ENCODE measurements around the gene ANTKMT. TPM values are rescaled to one million over a fixed set of nuclear protein-coding genes. Genes with fewer than 3 reads are reported as not detected.

The ANTKMT gene
- total and polyA plus RNA-seq, 2 of the 8 experiments (the other 6 are each of a cell fraction or from before 2014, with no cell fraction given), result 26.5 to 26.6 TPM

DNA sequence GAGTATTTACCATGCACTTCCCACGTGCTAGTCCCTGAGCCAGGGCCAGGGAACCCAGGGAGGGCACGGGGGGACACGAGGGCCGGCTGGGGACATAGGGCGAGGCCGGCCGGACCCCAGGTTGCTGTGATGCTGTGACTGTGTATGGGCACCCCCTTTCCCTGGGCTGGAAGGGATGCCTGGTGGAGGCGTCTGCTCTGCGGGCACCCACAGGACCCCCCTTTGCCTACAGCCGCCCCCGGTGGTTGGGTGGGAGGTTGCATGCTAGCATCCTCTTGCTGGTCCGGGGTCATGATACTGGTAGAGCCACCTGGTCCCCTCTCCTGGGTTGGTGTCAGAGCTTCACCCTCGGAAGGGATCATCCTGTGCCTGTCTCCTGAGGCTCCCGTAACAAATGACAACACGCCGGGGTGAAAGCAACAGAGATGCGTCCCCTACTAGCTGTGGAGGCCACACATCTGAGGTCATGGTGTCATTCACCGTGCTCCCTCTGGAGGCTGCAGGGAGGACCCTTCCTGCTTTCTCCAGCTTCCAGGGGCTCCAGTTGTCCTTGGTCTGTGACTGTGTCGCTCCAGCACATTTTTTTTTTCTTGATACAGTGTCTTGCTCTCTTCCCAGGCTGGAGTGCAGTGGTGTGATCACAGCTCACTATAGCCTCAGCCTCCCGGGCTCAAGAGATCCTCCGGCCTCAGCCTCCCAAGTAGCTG is 23.0 kb downstream of the ANTKMT start:
- Histone ChIP-seq H3K79me2 (ENCODE audit: control insufficient read depth in 1 of 2, insufficient read depth in 2 of 2, low read length in 2 of 2) (no peaks in the 10 kb centered on the region), H2BK120ac (replicated peaks; ENCODE audit: low read depth, low read length) (no peak overlapping the region), H3K18ac (ENCODE audit: extremely low read depth, low read length) (no peak overlapping the region), H4K91ac (replicated peaks; ENCODE audit: insufficient read length, low read length) (no peak overlapping the region), H2BK12ac (ENCODE audit: low read depth, low read length) (no peak overlapping the region), H3K56ac (replicated peaks; ENCODE audit: insufficient read length, low read depth, low read length) (no peak overlapping the region), H2BK5ac (ENCODE audit: low read depth, low read length) (no peak overlapping the region), H3K23ac (ENCODE audit: insufficient read length) (no peak overlapping the region), H3K79me1 (ENCODE audit: low read depth, low read length) (no peaks in the 10 kb centered on the region), H3K14ac (ENCODE audit: insufficient read length) (no peak overlapping the region), H3K4me2 (ENCODE audit: insufficient read depth in 1 of 2, low read depth in 2 of 2, low read length in 2 of 2) (no peak overlapping the region), H2AFZ (ENCODE audit: low read length) (no peak overlapping the region), H3K4me1 (replicated peaks in 1 of 4; ENCODE audit: control insufficient read depth in 3 of 4, insufficient read depth in 4 of 4, low read length in 3 of 4) (peaks cover 0 to 7% (median 4%) of the 10 kb centered on the region in 4 experiments; a peak in 5 of 7 replicates), H4K20me1 (replicated peaks in 1 of 2; ENCODE audit: control insufficient read depth in 1 of 2, insufficient read depth in 2 of 2, low read length in 2 of 2) (no peaks in the 10 kb centered on the region), H4K5ac (ENCODE audit: insufficient read length, low read depth, low read length) (no peak overlapping the region), H3K4me3 (ENCODE audit: extremely low read depth in 1 of 4, insufficient read depth in 2 of 4, low read depth in 3 of 4, low read length in 4 of 4) (no peak overlapping the region), H3K27ac (ENCODE audit: low read depth, low read length) (no peak overlapping the region), H2BK15ac (ENCODE audit: low read length) (no peak overlapping the region), H3K23me2 (ENCODE audit: low read depth, low read length) (peaks cover 7% of the 10 kb centered on the region; the same call in 1 of the 2 replicates), H3K9me3 (ENCODE audit: insufficient read depth in 2 of 2, low read depth in 1 of 2, low read length in 1 of 2) (no peaks in the 10 kb centered on the region), H4K8ac (ENCODE audit: extremely low read depth, insufficient read depth, low read length) (no peak overlapping the region), H2BK20ac (ENCODE audit: low read length) (no peak overlapping the region), H3K36me3 (ENCODE audit: control insufficient read depth in 2 of 4, insufficient read depth in 4 of 4, low read length in 3 of 4) (no peaks in the 10 kb centered on the region), H3K9ac (replicated peaks in 1 of 4; ENCODE audit: extremely low read depth in 1 of 4, low read depth in 3 of 4, low read length in 3 of 4) (no peak overlapping the region), H3K27me3 (replicated peaks in 1 of 4; ENCODE audit: control insufficient read depth in 3 of 4, extremely low read depth in 1 of 4, insufficient read depth in 3 of 4, low read length in 3 of 4) (no peaks in the 10 kb centered on the region), H3K4ac (replicated peaks; ENCODE audit: insufficient read length, low read depth, low read length) (no peak overlapping the region), H2AK5ac (ENCODE audit: low read depth, low read length) (no peak overlapping the region)
- CTCF ChIA-PET (ENCODE audit: partially characterized antibody), result interaction anchor here (0.6 to 35.8 kb wide), 20 partner anchors 8 to 693 kb away, joined by 3 to 977 read pairs (median 4); partner anchors contain the start of genes ANTKMT, CCDC78, CHTF18 and FBXL16
- POLR2A ChIA-PET (ENCODE audit: partially characterized antibody), result interaction anchor here (0.8 to 5.0 kb wide), 10 partner anchors 9 to 123 kb away, joined by 3 to 18 read pairs (median 4); no protein-coding TSS in a partner anchor
- no peak for DNase-seq (ENCODE audit: low read depth in 1 of 2, low spot score in 2 of 2)
- TF ChIP-seq, protein P1, sequence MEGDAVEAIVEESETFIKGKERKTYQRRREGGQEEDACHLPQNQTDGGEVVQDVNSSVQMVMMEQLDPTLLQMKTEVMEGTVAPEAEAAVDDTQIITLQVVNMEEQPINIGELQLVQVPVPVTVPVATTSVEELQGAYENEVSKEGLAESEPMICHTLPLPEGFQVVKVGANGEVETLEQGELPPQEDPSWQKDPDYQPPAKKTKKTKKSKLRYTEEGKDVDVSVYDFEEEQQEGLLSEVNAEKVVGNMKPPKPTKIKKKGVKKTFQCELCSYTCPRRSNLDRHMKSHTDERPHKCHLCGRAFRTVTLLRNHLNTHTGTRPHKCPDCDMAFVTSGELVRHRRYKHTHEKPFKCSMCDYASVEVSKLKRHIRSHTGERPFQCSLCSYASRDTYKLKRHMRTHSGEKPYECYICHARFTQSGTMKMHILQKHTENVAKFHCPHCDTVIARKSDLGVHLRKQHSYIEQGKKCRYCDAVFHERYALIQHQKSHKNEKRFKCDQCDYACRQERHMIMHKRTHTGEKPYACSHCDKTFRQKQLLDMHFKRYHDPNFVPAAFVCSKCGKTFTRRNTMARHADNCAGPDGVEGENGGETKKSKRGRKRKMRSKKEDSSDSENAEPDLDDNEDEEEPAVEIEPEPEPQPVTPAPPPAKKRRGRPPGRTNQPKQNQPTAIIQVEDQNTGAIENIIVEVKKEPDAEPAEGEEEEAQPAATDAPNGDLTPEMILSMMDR (IDR thresholded peaks at IDR 0.05; ENCODE audit: control extremely low read depth in 1 of 3, insufficient read depth in 1 of 3, low read depth in 1 of 3, low read length in 3 of 3), result peak; percentile 44 to 62 (median 52)
- no peak for TF ChIP-seq BRCA1 (IDR thresholded peaks at IDR 0.05; ENCODE audit: low read depth, low read length)
- no peak for FAIRE-seq
- WGBS, 2 experiments (ENCODE audit: extremely low coverage in 1 of 2, insufficient coverage in 1 of 2, insufficient read length in 1 of 2, insufficient replicate concordance in 2 of 2, low coverage in 1 of 2, low lambda C conversion rate in 2 of 2, missing lambda C conversion rate in 1 of 2), result 88% methylated on average over 18 of the region's 21 CpGs; no CpG with 5 or more reads in 1 of the 2 experiments
